Measurements from ENCODE around the gene PTPRN2.

PTPRN2 gene

DNA sequence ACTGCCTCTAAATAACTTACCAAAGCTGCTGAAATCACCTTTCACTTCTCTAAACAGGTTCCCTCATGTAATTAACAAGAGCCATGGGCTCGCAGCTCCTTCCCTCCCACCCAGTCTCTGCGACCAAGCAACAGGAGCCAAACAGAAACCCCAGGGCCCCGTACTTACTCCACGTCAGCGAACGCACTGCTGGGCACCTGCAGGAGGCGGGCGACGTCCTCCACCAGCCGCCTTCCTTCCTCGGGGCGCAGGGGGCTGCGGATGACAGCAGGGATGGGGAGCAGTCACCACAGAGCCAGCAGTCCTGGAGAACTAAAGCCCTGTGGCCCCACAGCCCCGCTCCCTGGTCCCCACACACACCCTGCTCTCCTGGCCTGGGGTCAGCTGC lies 477.0 kb downstream of the PTPRN2 start:
- TF ChIP-seq, protein P1, sequence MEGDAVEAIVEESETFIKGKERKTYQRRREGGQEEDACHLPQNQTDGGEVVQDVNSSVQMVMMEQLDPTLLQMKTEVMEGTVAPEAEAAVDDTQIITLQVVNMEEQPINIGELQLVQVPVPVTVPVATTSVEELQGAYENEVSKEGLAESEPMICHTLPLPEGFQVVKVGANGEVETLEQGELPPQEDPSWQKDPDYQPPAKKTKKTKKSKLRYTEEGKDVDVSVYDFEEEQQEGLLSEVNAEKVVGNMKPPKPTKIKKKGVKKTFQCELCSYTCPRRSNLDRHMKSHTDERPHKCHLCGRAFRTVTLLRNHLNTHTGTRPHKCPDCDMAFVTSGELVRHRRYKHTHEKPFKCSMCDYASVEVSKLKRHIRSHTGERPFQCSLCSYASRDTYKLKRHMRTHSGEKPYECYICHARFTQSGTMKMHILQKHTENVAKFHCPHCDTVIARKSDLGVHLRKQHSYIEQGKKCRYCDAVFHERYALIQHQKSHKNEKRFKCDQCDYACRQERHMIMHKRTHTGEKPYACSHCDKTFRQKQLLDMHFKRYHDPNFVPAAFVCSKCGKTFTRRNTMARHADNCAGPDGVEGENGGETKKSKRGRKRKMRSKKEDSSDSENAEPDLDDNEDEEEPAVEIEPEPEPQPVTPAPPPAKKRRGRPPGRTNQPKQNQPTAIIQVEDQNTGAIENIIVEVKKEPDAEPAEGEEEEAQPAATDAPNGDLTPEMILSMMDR (conservative IDR thresholded peaks at IDR 0.05; ENCODE audit: low read length), result no peak
- no peak for DNase-seq (ENCODE audit: low read depth)
- no peak overlapping the region for H3K4me3 ChIP-seq (ENCODE audit: low read length)

DNA sequence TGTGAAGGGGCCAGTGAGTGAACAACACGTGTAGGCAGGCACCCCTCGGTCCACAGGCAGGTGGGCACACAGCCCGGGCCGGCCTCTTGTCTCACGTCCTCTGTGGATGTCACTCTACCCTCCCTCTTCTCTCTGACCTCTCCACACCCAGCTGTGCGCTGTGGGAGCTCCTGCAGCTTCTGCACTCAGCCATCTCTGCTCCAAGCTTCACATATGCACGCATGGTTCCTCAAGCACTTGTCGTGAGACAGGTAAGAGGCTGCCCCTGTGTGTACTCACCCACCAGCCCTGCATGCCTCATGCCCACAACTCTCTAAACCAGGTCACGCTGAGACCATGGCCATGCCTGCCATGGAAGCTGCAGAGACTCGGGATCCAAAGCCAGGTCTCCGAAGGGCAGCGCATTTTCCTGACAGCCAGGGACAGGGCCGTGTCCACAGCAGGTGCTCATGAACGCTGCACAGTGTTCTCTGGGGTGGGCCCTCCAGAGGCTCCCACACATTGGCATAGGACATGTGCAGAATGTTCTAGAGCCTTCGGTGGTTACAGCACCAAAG lies 477.5 kb downstream of the PTPRN2 start:
- no peak overlapping the region for H3K4me3 ChIP-seq (ENCODE audit: low read length)
- TF ChIP-seq, protein P1 (conservative IDR thresholded peaks at IDR 0.05; ENCODE audit: low read length), result no peak
- no peak for DNase-seq (ENCODE audit: low read depth)

DNA sequence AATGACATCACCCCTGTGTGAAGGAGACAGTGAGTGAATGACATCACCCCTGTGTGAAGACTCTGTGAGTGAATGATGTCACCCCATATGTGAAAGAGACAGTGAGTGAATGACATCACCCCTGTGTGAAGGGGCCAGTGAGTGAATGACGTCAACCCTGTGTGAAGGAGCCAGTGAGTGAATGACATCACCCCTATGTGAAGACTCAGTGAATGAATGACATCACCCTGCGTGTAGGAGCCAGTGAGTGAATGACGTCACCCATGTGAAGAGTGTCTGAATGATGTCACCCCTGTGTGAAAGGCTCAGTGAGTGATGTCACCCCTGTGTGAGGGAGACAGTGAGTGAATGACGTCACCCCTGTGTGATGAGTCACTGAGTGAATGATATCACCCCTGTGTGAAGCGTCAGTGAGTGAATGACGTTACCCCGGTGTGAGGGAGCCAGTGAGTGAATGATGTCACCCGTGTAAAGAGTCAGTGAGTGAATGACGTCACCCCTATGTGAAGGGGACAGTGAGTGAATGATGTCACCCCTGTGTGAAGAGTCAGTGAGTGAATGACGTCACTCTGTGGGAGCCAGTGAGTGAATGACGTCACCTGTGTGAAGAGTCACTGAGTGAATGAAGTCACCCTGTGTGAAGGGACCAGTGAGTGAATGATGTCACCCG lies 478.1 kb downstream of the PTPRN2 start:
- H3K4me3 ChIP-seq (ENCODE audit: low read length), result no peak overlapping the region
- no peak for DNase-seq (ENCODE audit: low read depth)
- TF ChIP-seq, protein P1 (conservative IDR thresholded peaks at IDR 0.05; ENCODE audit: low read length), result no peak

DNA sequence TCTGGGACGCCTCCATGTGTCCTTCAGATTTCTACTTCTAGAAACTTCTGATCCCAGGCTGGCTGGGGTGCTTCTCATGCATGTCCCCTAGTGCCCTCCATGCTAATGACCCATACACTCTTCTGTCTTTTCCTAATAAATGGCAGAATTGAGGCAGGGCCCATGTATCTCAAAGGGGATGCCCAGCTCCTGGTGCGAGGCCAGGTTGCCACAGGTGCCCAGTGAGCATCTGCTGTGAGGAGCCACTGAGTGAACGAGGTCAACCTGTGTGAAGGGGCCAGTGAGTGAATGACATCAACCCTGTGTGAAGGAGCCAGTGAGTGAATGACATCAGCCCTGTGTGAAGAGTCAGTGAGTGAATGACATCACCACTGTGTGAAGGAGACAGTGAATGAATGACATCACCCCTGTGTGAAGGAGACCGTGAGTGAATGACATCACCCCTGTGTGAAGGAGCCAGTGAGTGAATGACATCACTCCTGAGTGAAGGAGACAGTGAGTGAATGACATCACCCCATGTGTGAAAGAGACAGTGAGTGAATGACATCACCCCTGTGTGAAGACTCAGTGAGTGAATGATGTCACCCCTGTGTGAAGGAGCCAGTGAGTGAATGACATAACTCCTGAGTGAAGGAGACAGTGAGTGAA lies 478.9 kb downstream of the PTPRN2 start:
- TF ChIP-seq, protein P1 (conservative IDR thresholded peaks at IDR 0.05; ENCODE audit: low read length), result no peak
- no peak for DNase-seq (ENCODE audit: low read depth)
- H3K4me3 ChIP-seq (ENCODE audit: low read length), result no peak overlapping the region

DNA sequence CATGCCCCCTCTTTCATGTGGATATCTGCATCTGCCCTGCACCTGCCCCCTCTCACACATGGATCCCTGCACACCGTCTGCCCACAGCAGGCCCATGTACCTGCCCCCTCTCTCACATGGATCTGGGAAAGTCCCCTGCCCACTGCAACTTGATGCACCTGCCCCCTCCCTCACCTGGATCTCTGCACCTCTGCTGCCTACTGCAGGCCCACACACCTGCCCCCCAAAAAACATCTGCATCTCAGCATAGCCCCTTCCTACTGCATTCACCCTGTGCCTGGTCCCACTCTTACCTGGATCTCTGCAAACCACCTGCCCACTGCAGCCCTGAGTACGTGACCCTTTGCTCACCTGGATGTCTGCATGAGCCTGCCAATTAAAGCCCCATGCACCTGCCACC lies 479.8 kb downstream of the PTPRN2 start:
- no peak overlapping the region for H3K4me3 ChIP-seq (ENCODE audit: low read length)
- TF ChIP-seq, protein P1 (conservative IDR thresholded peaks at IDR 0.05; ENCODE audit: low read length), result no peak
- no peak for DNase-seq (ENCODE audit: low read depth)

DNA sequence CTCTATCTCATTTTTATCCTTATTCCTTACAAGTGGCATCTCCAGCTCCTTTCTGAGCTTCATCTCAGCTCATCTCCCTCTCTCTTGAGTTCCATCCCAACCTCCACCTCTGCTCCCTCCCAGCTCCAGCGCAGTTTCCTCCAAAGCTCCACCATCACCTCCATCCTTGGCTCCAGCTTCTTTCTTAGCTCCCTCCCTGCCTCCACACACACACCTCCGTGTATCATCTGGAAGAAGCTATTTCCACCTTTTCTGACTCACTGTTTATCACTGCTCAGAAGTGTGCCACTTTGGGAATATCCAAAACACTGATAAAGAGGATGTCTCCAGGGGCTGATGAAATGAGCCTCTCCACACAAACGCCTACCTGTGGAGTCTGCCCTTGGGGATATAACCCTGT lies 481.4 kb downstream of the PTPRN2 start:
- no peak for DNase-seq (ENCODE audit: low read depth)
- TF ChIP-seq, protein P1 (conservative IDR thresholded peaks at IDR 0.05; ENCODE audit: low read length), result no peak
- no peak overlapping the region for H3K4me3 ChIP-seq (ENCODE audit: low read length)

DNA sequence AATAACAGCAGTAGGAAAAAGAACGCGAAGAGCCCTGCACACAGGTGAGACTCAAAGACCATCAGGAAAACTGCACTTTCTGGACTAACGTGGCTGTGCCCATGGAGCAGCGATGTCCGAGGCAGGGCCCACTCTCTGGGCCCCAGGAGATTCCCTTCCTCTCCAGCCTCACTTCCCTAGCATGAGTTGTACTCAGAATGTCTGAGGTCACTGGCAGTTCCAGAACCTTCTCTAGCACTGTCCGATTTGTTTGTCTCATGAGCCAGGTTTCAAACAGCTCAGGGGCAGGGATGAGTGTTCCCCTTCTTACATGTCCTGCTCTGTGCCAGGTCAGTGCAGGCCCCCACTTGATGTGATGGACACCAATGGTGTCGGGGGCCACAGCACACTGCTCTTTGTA lies 484.2 kb downstream of the PTPRN2 start:
- DNase-seq (ENCODE audit: low read depth), result no peak
- H3K4me3 ChIP-seq (ENCODE audit: low read length), result no peak overlapping the region
- TF ChIP-seq, protein P1 (conservative IDR thresholded peaks at IDR 0.05; ENCODE audit: low read length), result no peak

Measured in AG10803 (cell line).